GM13976 (cell line): ENCODE measurements around the gene PHLDB2.

Experiments used
- DNase-seq: peaks from one replicate; pipeline ENCODE4 v3.0.0; 2012; ENCODE audit warnings: low spot score
- CTCF ChIP-seq: IDR thresholded peaks from 2 replicates; pipeline ENCODE4 v1.5.1; 2012; ENCODE audit warnings: borderline replicate concordance, mild to moderate bottlenecking; ENCODE audit not compliant: insufficient read depth; ENCODE audit errors: extremely low read depth, missing control alignments, control extremely low read depth
- in situ Hi-C: fragments of 300-500 bp; cut with MboI; formaldehyde crosslinking; loops from one replicate; pipeline ENCODE4 v1.12.0; 2022; ENCODE audit warnings: low sequenced_read_pairs, mixed read lengths, inconsistent platforms; ENCODE audit not compliant: unreplicated experiment

PHLDB2 gene

DNA sequence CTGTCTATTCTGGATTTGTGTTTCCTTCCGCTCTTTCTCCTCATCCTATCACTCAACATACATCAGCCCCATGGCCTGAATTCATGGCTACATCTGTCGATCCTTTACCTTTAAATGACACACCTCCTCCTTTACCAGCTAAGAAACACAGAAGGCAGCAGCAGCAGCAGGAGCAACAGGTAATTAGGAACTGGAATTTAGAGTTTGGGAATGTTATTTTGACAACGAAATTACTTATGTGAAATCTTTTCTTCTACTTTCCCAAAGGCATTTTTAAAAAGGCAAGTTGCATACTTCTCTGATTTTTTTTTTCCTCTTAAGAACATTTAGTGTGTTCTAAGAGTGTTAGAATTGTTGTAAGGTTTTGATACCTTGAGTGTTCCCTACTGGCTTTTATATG, 90.6 kb downstream of the PHLDB2 start:
- TF ChIP-seq CTCF = no peak
- in situ Hi-C loops = no loop called here
- no peak for DNase-seq

DNA sequence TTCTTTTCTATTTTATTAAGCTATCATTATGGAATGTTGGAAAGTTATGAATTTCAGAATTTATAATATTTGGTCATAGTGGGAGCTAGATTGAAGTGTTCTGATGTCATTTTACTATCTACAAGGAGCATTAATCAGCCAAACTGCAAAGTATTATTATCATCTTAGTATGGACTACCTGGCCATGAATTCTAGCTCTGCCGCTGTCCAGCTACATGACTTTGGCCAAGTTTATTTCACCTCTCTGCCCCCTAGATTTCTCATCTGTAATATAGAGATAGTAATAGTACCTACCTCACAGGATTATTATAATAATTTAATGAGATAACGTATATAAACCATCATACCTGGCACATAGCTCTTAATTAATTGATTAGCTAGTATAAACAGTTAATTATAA, 92.0 kb downstream of the PHLDB2 start:
- DNase-seq = no peak
- no peak for TF ChIP-seq CTCF
- in situ Hi-C loops = no loop called here

- no peak for TF ChIP-seq CTCF
- DNase-seq = no peak
- in situ Hi-C loops = no loop called here
These were observed 93.0 kb downstream of the PHLDB2 start for GRCh38 chr3:111952086-111952485.

- no peak for TF ChIP-seq CTCF
- in situ Hi-C loops = no loop called here
- DNase-seq = no peak
These were observed 93.9 kb downstream of the PHLDB2 start for GRCh38 chr3:111952866-111953450.

- no peak for DNase-seq
- TF ChIP-seq CTCF = no peak
- in situ Hi-C loops = no loop called here
These were observed 95.3 kb downstream of the PHLDB2 start for GRCh38 chr3:111954228-111954990.

GRCh38 chr3:111955876-111956275, 96.8 kb downstream of the PHLDB2 start:
- TF ChIP-seq CTCF = no peak
- in situ Hi-C loops = no loop called here
- DNase-seq = no peak

DNA sequence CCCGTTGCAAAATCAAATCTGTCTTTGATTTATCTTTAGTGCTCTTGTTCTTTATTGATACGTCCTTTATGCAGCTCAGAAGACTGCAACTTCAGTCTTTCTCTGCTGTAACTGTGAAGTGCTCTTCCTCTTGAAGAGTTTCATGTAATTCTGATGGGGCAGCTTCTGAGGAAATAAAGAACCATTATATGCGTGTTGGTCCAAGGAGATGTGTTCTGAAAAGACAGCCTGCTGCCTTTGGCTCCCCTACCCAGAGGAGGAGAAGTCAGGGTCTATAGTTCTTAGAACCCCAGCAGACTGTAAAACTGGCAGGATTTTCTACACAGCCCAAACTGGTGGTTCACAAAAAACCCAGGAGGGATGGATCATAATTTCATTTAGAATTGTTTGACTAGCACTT, 97.4 kb downstream of the PHLDB2 start:
- in situ Hi-C loops = no loop called here
- DNase-seq = no peak
- TF ChIP-seq CTCF = no peak
